ENCODE data around the gene SP4. TPM values are rescaled to one million over a fixed set of nuclear protein-coding genes. Genes with fewer than 3 reads are reported as not detected.

SP4 gene
- total RNA-seq (10 to 100 TPM; 29.8 to 48.2 (median 35.4) TPM), total RNA-seq (29.0 to 151 (median 83.6) reads per million in 29 experiments)
- 61.5 TPM for total RNA-seq (2013)

GRCh38 chr7:21427871-21428658, at the start of gene SP4:
Gene SP4 (plus strand): TSS chr7:21428083. CDS start chr7:21428252, 169 bp downstream.
- 0% methylated on average over 29 of the region's 63 CpGs for WGBS (ENCODE audit: insufficient coverage)
- Mint-ChIP-seq H3K4me1 (peaks cover 53 to 57% (median 56%) of the 10 kb centered on the region in 3 donors), H3K36me3 (peaks cover 21% of the 10 kb centered on the region), H3K4me3 (peak within 1 kb of the TSS; percentile 97 to 100 (median 99)), H3K9me3 (no peaks in the 10 kb centered on the region), H3K27me3 (no peaks in the 10 kb centered on the region), H3K27ac (peak within 1 kb of the TSS; percentile 99)
- DNase-seq: peak; percentile 91 to 98 (median 95)
- ChIA-PET POLR2A (interaction anchor here (0.6 to 1.9 kb wide), 5 partner anchors 16 to 1677 kb away, joined by 3 to 9 read pairs (median 3); partner anchors contain the start of gene KLHL7 (in 1 of the 2)), CTCF (interaction anchor here in 1 of 2 donors (0.6 to 1.2 kb wide), 3 partner anchors 85 to 174 kb away, joined by 3 read pairs; no protein-coding TSS in a partner anchor)
- Histone ChIP-seq H3K9me3 (no peaks in the 10 kb centered on the region), H3K27ac (ENCODE audit: low read length) (peak within 1 kb of the TSS; percentile 97), H3K36me3 (ENCODE audit: control insufficient read depth in 2 of 2, extremely low read depth in 1 of 2, insufficient read depth in 1 of 2, low read length in 1 of 2) (peaks cover 4 to 12% of the 10 kb centered on the region in 2 donors), H3K27me3 (replicated peaks in 1 of 2; ENCODE audit: control insufficient read depth in 2 of 2, extremely low read depth in 1 of 2, insufficient read depth in 2 of 2, low read length in 1 of 2) (no peaks in the 10 kb centered on the region), H3K4me3 (ENCODE audit: control insufficient read depth in 1 of 2, extremely low read depth in 1 of 2, low read length in 1 of 2) (peak within 1 kb of the TSS; percentile 80 to 89), H3K4me1 (ENCODE audit: control insufficient read depth in 1 of 2, extremely low read depth in 1 of 2, insufficient read depth in 2 of 2, low read length in 2 of 2) (peaks cover 39 to 45% of the 10 kb centered on the region in 2 experiments)
- peak; percentile 75 to 80 (median 77) for ATAC-seq (replicated peaks in 1 of 4)

- DNase-seq (peak in 2 of 35 experiments; percentile 1 to 14), ATAC-seq (replicated peaks in 1 of 4) (peak in 2 of 4 experiments; percentile 39 to 56)
- Mint-ChIP-seq H3K27me3 (no peaks in the 10 kb centered on the region), H3K4me3 (peak overlapping the region in 2 of 3 donors; percentile 10 to 21), H3K36me3 (no peaks in the 10 kb centered on the region), H3K9me3 (no peaks in the 10 kb centered on the region), H3K4me1 (peaks cover 7 to 25% (median 11%) of the 10 kb centered on the region in 3 donors), H3K27ac (peak overlapping the region; percentile 48 to 56)
- POLR2A ChIA-PET: interaction anchor here in 1 of 2 donors (0.6 to 1.0 kb wide), 4 partner anchors 14 to 96 kb away, joined by 3 to 9 read pairs (median 4); no protein-coding TSS in a partner anchor
- WGBS (ENCODE audit: insufficient coverage): no CpG with 5 or more reads among the region's 2 CpGs
- CTCF ChIA-PET: interaction anchor here (0.5 to 0.7 kb wide), 5 partner anchors 59 to 1770 kb away, joined by 3 to 8 read pairs (median 4); no protein-coding TSS in a partner anchor
- no peaks in the 10 kb centered on the region for H3K36me3 ChIP-seq (ENCODE audit: control insufficient read depth in 2 of 2, extremely low read depth in 1 of 2, insufficient read depth in 1 of 2, low read length in 1 of 2)
- peaks cover 3 to 8% of the 10 kb centered on the region in 2 experiments for H3K4me1 ChIP-seq (ENCODE audit: control insufficient read depth in 1 of 2, extremely low read depth in 1 of 2, insufficient read depth in 2 of 2, low read length in 2 of 2)
- peak overlapping the region; percentile 17 for H3K27ac ChIP-seq (ENCODE audit: low read length)
- no peak overlapping the region for H3K4me3 ChIP-seq (ENCODE audit: control insufficient read depth in 1 of 2, extremely low read depth in 1 of 2, low read length in 1 of 2)
- no peaks in the 10 kb centered on the region for H3K27me3 ChIP-seq (replicated peaks in 1 of 2; ENCODE audit: control insufficient read depth in 2 of 2, extremely low read depth in 1 of 2, insufficient read depth in 2 of 2, low read length in 1 of 2)
- no peaks in the 10 kb centered on the region for H3K9me3 ChIP-seq
Measured at GRCh38 chr7:21383227-21384220, 44.4 kb upstream of the SP4 start.

- Histone ChIP-seq H3K27me3 (replicated peaks in 1 of 2; ENCODE audit: control insufficient read depth in 2 of 2, extremely low read depth in 1 of 2, insufficient read depth in 2 of 2, low read length in 1 of 2) (no peaks in the 10 kb centered on the region), H3K9me3 (no peaks in the 10 kb centered on the region), H3K4me1 (ENCODE audit: control insufficient read depth in 1 of 2, extremely low read depth in 1 of 2, insufficient read depth in 2 of 2, low read length in 2 of 2) (no peaks in the 10 kb centered on the region), H3K4me3 (ENCODE audit: control insufficient read depth in 1 of 2, extremely low read depth in 1 of 2, low read length in 1 of 2) (no peak overlapping the region), H3K36me3 (ENCODE audit: control insufficient read depth in 2 of 2, extremely low read depth in 1 of 2, insufficient read depth in 1 of 2, low read length in 1 of 2) (no peaks in the 10 kb centered on the region), H3K27ac (ENCODE audit: low read length) (no peak overlapping the region)
- ChIA-PET POLR2A (interaction anchor here in 1 of 2 donors (0.6 kb wide), 1 partner anchor 33 kb away, joined by 4 read pairs; no protein-coding TSS in a partner anchor), CTCF (no interaction called here)
- ATAC-seq (replicated peaks in 1 of 4) (no peak), DNase-seq (no peak)
- no peaks in the 10 kb centered on the region for H3K36me3 Mint-ChIP-seq
- peaks cover 0 to 5% (median 0%) of the 10 kb centered on the region in 3 donors for H3K9me3 Mint-ChIP-seq
- WGBS (ENCODE audit: insufficient coverage): no CpG with 5 or more reads among the region's 2 CpGs
- H3K4me3 Mint-ChIP-seq: no peak overlapping the region
- no peaks in the 10 kb centered on the region for H3K4me1 Mint-ChIP-seq
- no peaks in the 10 kb centered on the region for H3K27me3 Mint-ChIP-seq
- H3K27ac Mint-ChIP-seq: no peak overlapping the region
Measured at GRCh38 chr7:21393937-21394336, 33.9 kb upstream of the SP4 start.

- Mint-ChIP-seq H3K4me1 (no peaks in the 10 kb centered on the region), H3K4me3 (no peak overlapping the region), H3K27ac (no peak overlapping the region), H3K36me3 (no peaks in the 10 kb centered on the region), H3K9me3 (peaks cover 2 to 17% (median 9%) of the 10 kb centered on the region in 3 donors), H3K27me3 (no peaks in the 10 kb centered on the region)
- no peaks in the 10 kb centered on the region for H3K4me1 ChIP-seq (ENCODE audit: control insufficient read depth in 1 of 2, extremely low read depth in 1 of 2, insufficient read depth in 2 of 2, low read length in 2 of 2)
- WGBS (ENCODE audit: insufficient coverage): no CpG with 5 or more reads among the region's 5 CpGs
- H3K36me3 ChIP-seq (ENCODE audit: control insufficient read depth in 2 of 2, extremely low read depth in 1 of 2, insufficient read depth in 1 of 2, low read length in 1 of 2): no peaks in the 10 kb centered on the region
- H3K9me3 ChIP-seq: no peaks in the 10 kb centered on the region
- ATAC-seq (replicated peaks in 1 of 4) (no peak), DNase-seq (no peak)
- POLR2A ChIA-PET: no interaction called here
- CTCF ChIA-PET: no interaction called here
- H3K4me3 ChIP-seq (ENCODE audit: control insufficient read depth in 1 of 2, extremely low read depth in 1 of 2, low read length in 1 of 2): no peak overlapping the region
- no peak overlapping the region for H3K27ac ChIP-seq (ENCODE audit: low read length)
- no peaks in the 10 kb centered on the region for H3K27me3 ChIP-seq (replicated peaks in 1 of 2; ENCODE audit: control insufficient read depth in 2 of 2, extremely low read depth in 1 of 2, insufficient read depth in 2 of 2, low read length in 1 of 2)
Measured at GRCh38 chr7:21401944-21402343, 25.9 kb upstream of the SP4 start.

- H3K9me3 Mint-ChIP-seq: peaks cover 0 to 5% (median 0%) of the 10 kb centered on the region in 3 donors
- CTCF ChIA-PET: interaction anchor here in 1 of 2 donors (0.5 kb wide), 1 partner anchor 19 kb away, joined by 3 read pairs; no protein-coding TSS in a partner anchor
Measured at GRCh38 chr7:21407796-21408480, 19.9 kb upstream of the SP4 start.

More at GRCh38 chr7:21407796-21408480, 19.9 kb upstream of the SP4 start:
- H3K27me3 Mint-ChIP-seq: no peaks in the 10 kb centered on the region
- H3K36me3 ChIP-seq (ENCODE audit: control insufficient read depth in 2 of 2, extremely low read depth in 1 of 2, insufficient read depth in 1 of 2, low read length in 1 of 2): no peaks in the 10 kb centered on the region
- peaks cover 14 to 19% (median 15%) of the 10 kb centered on the region in 3 donors for H3K4me1 Mint-ChIP-seq
- DNase-seq (no peak), ATAC-seq (replicated peaks in 1 of 4) (no peak)
- H3K9me3 ChIP-seq: no peaks in the 10 kb centered on the region
- H3K4me3 Mint-ChIP-seq: no peak overlapping the region
- H3K27me3 ChIP-seq (replicated peaks in 1 of 2; ENCODE audit: control insufficient read depth in 2 of 2, extremely low read depth in 1 of 2, insufficient read depth in 2 of 2, low read length in 1 of 2): no peaks in the 10 kb centered on the region
- peaks cover 11 to 16% of the 10 kb centered on the region in 2 experiments for H3K4me1 ChIP-seq (ENCODE audit: control insufficient read depth in 1 of 2, extremely low read depth in 1 of 2, insufficient read depth in 2 of 2, low read length in 2 of 2)
- 79% methylated on average over 4 of the region's 4 CpGs for WGBS (ENCODE audit: insufficient coverage)
- no peak overlapping the region for H3K27ac Mint-ChIP-seq
- no peaks in the 10 kb centered on the region for H3K36me3 Mint-ChIP-seq
- H3K4me3 ChIP-seq (ENCODE audit: control insufficient read depth in 1 of 2, extremely low read depth in 1 of 2, low read length in 1 of 2): no peak overlapping the region
- POLR2A ChIA-PET: no interaction called here
- H3K27ac ChIP-seq (ENCODE audit: low read length): no peak overlapping the region
